Measurements from ENCODE around the gene LOXL1.

GRCh38 chr15:73910522-73911303 lies 15.5 kb upstream of the LOXL1 start:
- TF ChIP-seq YY1 (IDR thresholded peaks at IDR 0.05; ENCODE audit: low read depth) (no peak), MAX (IDR thresholded peaks at IDR 0.05) (no peak), ZBTB7A (IDR thresholded peaks at IDR 0.05; ENCODE audit: low read depth) (no peak), REST (IDR thresholded peaks at IDR 0.05; ENCODE audit: low read depth) (no peak), USF1 (IDR thresholded peaks at IDR 0.05) (no peak), TAF1 (IDR thresholded peaks at IDR 0.05; ENCODE audit: low read depth) (no peak), CEBPB (IDR thresholded peaks at IDR 0.05) (no peak), EP300 (IDR thresholded peaks at IDR 0.05; ENCODE audit: borderline replicate concordance) (no peak), EGR1 (IDR thresholded peaks at IDR 0.05) (no peak), FOXM1 (IDR thresholded peaks at IDR 0.05; ENCODE audit: borderline replicate concordance, low read depth) (no peak), TEAD4 (IDR thresholded peaks at IDR 0.05) (no peak)
